Measurements from ENCODE around the gene PLBD1. TPM values are rescaled to one million over a fixed set of nuclear protein-coding genes. Genes with fewer than 3 reads are reported as not detected.

PLBD1 gene
- total RNA-seq, 1 experiment from 2014 or later = 0.59 TPM

DNA sequence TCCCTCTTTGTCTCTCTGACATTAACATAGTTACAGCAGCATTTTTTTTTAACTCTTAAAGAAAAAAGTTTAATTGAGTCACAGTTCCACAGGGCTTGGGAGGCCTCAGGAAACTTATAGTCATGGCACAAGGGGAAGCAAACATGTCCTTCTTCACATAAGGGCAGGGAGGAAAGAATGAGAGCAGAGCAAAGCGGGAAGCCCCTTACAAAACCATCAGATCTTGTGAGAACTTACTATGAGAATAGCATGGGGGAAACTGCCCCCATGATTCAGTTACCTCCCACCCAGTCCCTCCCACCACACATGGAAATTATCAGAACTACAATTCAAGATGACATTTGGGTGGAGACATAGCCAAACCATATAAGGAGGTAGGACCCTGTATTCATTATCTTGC is 96.2 kb downstream of the PLBD1 start:
- H3K27me3 ChIP-seq = no peaks in the 10 kb centered on the region
- H3K9me3 ChIP-seq = peaks cover 31% of the 10 kb centered on the region
- DNase-seq = no peak
- no peak overlapping the region for H3K4me3 ChIP-seq
- H3K36me3 ChIP-seq = peaks cover 46% of the 10 kb centered on the region

DNA sequence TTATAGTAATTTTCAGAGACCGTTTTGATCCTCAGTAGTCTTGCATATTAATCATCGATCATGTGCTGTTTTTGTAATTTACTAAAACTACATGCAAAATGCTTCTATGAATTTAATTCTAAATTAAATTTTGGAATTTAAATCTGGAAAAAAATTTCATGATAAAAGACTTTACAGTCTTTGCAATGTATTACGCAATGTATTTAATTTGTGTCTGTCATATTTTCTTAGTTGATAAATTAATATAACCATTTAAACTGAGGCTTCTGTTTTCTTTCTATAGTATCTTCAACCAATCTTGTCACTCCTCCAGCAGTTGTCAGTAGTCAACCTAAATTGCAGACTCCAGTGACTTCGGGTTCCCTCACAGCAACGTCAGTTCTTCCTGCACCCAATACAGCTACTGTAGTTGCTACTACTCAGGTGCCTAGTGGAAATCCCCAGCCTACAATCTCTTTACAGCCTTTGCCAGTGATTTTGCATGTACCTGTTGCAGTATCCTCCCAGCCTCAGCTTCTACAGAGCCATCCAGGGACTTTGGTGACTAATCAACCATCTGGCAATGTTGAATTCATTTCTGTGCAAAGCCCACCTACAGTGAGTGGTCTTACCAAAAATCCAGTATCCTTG is 107.4 kb downstream of the PLBD1 start:
- H3K9me3 ChIP-seq = no peaks in the 10 kb centered on the region
- no peak for DNase-seq
- no peak overlapping the region for H3K4me3 ChIP-seq
- H3K36me3 ChIP-seq = peaks cover 26% of the 10 kb centered on the region
- no peaks in the 10 kb centered on the region for H3K27me3 ChIP-seq

- Histone ChIP-seq H3K27me3 (no peaks in the 10 kb centered on the region), H3K36me3 (peaks cover 25% of the 10 kb centered on the region), H3K9me3 (no peaks in the 10 kb centered on the region; the same call in 1 of the 2 replicates), H3K4me3 (no peak overlapping the region)
- peak; percentile 1 for DNase-seq
Observed at GRCh38 chr12:14454098-14454907, 113.4 kb downstream of the PLBD1 start.

Other genes starting within 250 kb of the PLBD1 start
- 15.3 and 19.9 TPM in 2 replicates for gene ATF7IP, start 202.2 kb downstream of the PLBD1 start, total RNA-seq (2014; rRNA removed; shearing (Covaris generic); ENCODE audit: low replicate concordance)
- gene GUCY2C, start 128.7 kb upstream of the PLBD1 start, total RNA-seq (2014; rRNA removed; shearing (Covaris generic); ENCODE audit: low replicate concordance) = not detected in 2 replicates
- gene WBP11, start 235.6 kb upstream of the PLBD1 start, total RNA-seq (2014; rRNA removed; shearing (Covaris generic); ENCODE audit: low replicate concordance) = 9.0 and 12.8 TPM in 2 replicates
- gene C12orf60, start 235.8 kb upstream of the PLBD1 start, total RNA-seq (2014; rRNA removed; shearing (Covaris generic); ENCODE audit: low replicate concordance) = 0.42 and 2.2 TPM in 2 replicates
- not detected in 2 replicates for gene SMCO3, start 246.3 kb upstream of the PLBD1 start, total RNA-seq (2014; rRNA removed; shearing (Covaris generic); ENCODE audit: low replicate concordance)

Data from MG63 (cell line).